GM18951 (cell line): ENCODE results near the gene RAB20.

Experiments used
- POLR2A ChIP-seq: IDR thresholded peaks from 4 replicates; pipeline ENCODE4 v1.6.1; 2011; ENCODE audit warnings: mild to moderate bottlenecking; ENCODE audit not compliant: insufficient read length, insufficient read depth; ENCODE audit errors: extremely low read depth
- in situ Hi-C: fragments of 300-500 bp; cut with MboI; formaldehyde crosslinking; loops from one replicate; pipeline ENCODE4 v1.12.0; 2022; ENCODE audit warnings: low sequenced_read_pairs, mixed read lengths, inconsistent platforms; ENCODE audit not compliant: unreplicated experiment

RAB20 gene

DNA sequence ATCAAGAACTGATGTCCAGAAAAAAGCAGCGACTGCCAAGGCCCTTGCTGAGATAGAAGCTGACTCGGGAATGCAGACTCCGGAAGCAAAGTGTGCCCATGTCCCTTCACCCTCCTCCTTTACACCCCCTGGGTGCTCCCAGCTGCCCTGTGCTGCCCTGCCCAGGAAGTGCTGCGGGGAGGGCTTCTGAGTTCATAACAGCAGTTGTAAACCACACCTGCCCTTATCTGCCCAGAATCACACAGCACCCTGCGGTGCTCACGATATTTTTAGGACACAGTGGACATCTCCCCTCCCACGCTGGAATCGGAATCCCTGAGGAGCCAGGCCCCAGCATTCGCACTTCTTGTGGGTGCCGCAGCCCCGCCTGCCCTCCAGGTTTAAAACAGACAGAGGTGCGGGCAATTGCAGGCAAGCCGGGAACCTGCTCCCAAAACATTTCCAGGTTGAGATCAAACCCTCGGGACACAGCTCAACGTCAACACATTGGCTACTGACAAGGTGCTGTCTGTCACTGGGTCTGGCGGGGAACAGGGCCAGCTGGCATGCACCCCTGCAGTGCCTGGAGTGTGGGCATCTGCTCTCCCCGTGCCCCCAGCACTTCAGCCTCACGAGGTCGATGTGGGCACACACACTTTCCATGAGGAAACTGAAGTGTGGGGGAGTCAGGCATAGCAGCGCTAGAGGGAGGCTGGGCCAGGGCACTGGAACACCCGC is 36.8 kb downstream of the RAB20 start:
- no peak for TF ChIP-seq POLR2A
- in situ Hi-C loops, result no loop called here

DNA sequence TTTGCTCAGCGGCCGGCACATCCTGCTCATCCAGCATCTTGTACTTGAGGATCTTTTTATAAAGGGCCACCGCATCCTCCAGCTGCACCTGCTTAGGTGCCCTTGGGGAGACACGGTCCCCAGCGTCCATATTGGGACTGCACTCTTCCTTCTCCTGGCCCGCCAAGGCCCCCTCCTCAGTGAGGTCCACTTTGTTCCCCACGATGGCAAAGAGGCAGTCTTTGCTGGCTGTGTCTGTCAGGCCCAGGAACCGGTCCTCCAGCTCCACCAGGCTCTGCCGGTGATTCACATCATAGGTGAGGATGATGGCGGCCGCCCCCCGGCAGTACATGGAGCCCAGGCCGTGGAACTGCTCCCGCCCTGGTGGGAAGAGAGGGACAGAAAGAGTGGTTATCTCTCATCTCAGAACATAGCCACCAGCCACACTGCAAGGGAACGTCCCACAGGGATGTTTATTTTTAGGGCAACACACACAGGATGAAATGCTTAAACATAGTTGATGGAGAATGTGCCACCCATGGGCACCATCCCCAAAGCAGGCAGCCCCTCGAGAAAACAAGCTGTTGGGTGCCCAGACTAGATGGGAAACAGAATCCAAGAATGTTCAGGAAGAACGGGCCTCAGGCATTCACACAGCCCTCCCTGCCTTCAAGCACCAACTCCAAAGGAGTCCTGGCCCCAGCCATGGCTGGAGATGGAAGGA is 37.5 kb downstream of the RAB20 start:
- no peak for TF ChIP-seq POLR2A
- in situ Hi-C loops, result no loop called here

DNA sequence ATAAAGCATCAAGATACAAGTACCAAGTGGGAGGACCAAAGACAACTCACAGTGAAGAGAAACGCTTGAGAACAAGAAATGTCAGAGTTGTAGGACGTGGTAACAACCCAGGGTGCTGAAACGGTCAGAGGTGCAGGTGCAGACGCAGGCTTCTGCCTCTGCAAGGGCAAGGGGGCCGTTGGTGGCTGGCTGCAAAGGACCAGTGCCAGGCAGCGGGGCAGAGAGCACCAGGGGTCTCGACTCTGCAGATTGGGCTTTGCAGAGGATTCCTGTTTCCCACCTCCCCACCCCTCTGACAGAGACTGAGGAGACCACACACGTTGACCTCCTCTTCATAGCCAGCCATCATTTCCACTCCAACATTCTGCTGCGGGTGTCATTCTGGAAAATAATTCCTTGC is 38.3 kb downstream of the RAB20 start:
- no peak for TF ChIP-seq POLR2A
- in situ Hi-C loops, result no loop called here

DNA sequence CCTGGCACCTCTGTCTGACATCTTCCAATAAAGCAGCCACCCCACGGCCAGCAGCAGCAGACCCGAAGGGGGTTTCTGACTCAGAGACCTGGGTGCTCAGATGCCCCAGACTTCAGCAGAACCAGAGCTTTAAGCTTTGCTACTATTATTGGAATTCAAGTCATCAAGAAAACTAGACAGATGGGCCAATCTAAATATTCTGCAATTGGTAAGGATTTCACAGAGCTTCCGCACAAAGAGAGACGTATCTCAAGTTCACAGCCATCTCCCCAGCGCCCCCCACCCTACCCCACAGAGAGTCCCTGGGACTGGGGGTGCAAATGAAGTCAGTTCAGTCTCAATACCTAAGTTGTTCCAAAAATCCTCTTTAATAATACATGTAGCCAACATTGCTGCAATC is 38.8 kb downstream of the RAB20 start:
- in situ Hi-C loops, result no loop called here
- TF ChIP-seq POLR2A, result no peak

DNA sequence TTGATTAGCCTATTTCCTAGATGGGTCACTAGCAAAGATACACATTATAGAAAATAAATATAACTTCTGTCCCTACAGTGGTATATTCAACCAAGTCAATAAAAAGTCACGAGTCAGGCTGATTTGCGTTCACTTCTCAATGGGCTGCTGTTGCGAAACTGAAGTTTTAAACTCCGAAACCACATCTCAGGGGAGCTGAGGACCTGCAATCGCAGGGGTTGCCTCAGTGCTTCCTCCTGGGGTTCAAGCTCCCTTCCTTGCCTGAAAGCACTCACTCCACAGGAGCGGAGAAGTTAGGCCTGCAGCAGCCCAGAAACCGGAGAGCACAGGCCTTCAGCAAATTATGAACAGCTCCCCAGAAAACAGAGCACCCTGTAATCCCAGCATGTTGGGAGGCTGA is 39.6 kb downstream of the RAB20 start:
- TF ChIP-seq POLR2A, result no peak
- in situ Hi-C loops, result no loop called here

DNA sequence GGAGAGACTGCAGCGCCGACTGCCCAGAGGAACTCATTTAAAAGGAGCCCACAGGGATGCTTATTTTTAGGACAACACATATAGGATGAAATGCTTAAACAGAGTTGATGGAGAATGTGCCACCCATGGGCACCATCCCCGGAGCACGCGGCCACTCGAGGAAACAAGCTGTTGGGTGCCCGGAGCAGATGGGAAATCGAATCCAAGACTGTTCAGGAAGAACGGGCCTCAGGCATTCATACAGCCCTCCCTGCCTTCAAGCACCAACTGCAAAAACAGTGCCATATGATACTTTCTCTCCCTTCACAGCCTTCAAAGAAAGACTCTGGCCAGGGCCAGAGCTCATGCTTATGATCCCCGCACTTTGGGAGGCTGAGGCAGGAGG is 40.2 kb downstream of the RAB20 start:
- in situ Hi-C loops, result no loop called here
- TF ChIP-seq POLR2A, result no peak

DNA sequence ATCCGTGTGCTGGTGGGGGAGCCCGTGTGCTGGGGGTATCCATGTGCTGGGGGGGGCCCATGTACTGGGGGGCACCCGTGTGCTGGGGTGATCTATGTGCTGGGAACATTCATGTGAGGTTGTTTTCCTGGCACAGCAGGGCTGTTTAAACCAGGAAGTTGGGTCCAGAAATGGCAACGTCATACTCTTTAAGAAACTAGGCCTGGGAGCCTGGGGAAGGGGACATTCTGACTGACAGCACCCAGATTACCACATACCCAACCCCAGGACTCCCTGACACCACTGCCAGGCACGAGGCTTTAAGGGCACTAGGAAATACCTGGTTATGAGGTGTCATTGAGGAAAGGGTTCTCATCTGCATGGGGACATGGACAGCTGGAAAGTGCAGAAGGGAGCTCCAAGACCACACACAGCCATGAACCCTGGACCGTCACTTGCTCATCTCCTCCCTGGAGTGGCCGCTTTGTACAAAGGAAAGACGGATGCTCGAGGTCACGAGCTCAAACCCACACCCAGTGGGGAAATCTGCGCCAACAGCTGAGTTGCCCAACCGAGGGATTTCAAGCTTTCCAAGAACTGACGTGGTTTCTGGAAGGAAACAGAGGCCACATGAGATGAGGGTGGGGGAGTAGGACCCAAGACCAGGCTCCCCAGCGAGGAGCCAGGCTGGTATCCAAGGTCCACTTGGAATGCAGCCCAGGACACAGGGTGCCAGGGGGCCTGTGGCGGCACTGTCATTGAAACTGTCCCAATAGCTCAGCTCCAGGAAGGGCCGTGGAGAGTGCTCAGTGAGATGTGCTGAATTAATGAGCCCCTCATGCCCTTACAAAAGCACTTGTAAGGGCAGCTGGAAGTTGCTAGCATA is 40.9 kb downstream of the RAB20 start:
- in situ Hi-C loops, result no loop called here
- no peak for TF ChIP-seq POLR2A

DNA sequence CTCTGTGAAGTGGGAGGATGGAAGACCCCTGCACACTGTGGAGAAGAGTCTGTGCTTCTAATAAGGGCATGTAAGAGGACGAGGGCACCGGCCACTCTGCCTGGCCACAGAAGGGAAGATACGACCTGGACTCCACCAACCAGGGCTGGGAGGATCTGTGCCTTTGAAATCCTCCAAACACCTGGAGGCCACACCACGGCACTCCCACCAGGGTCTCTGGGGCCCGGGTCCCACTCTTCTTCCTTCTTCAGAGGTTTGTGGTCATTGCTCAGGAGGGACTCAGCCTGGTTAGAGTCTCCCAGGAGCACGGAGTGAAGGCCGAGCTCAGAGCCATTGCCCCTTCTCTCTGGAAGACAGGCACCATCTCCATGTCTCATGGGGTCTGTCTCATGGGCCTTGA is 42.0 kb downstream of the RAB20 start:
- TF ChIP-seq POLR2A, result no peak
- in situ Hi-C loops, result no loop called here

DNA sequence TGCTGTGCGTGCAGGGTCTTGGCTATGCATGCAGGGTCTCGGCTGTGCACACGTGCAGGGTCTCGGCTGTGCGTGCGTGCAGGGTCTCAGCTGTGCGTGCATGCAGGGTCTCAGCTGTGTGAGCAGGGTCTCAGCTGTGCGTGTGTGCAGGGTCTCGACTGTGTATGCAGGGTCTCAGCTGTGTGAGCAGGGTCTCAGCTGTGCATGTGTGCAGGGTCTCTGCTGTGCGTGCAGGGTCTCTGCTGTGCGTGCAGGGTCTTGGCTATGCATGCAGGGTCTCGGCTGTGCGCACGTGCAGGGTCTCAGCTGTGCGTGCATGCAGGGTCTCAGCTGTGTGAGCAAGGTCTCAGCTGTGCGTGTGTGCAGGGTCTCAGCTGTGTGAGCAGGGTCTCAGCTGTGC is 42.5 kb downstream of the RAB20 start:
- in situ Hi-C loops, result no loop called here
- no peak for TF ChIP-seq POLR2A

DNA sequence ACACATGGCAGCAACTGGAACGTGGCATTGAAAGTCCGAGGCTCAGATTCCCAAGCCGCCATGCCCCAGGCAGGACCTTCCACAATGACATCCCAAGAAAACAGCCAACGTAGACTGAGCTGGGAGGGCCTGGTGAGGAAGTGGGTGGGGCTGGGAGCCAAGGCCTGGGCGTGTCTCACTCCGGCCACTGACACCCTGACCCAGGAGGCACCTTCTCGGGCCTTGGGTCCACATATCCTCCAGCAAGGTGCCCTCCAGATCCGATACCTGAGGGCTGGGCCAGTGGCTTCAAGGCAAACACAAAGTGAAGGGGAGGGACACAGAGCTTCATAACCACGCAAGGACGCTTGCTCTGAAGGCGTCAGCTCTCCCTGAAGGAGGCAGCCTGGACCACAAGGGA is 43.0 kb downstream of the RAB20 start:
- no peak for TF ChIP-seq POLR2A
- in situ Hi-C loops, result no loop called here

DNA sequence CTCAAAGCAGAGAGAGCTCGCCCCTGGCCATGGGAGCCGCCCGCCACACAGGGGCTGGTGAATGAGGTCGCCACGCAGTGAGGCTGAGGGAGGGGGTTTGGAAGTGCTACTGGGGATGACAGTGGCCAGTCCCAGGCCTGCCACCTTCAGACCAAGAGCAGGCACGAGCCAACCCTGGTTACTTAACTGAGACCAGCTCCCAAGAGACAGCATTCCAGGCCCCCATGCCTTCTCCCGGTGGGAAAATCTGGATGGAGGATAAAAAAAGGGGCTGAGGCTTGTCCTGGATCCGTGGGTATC is 43.3 kb downstream of the RAB20 start:
- in situ Hi-C loops, result no loop called here
- TF ChIP-seq POLR2A, result no peak

DNA sequence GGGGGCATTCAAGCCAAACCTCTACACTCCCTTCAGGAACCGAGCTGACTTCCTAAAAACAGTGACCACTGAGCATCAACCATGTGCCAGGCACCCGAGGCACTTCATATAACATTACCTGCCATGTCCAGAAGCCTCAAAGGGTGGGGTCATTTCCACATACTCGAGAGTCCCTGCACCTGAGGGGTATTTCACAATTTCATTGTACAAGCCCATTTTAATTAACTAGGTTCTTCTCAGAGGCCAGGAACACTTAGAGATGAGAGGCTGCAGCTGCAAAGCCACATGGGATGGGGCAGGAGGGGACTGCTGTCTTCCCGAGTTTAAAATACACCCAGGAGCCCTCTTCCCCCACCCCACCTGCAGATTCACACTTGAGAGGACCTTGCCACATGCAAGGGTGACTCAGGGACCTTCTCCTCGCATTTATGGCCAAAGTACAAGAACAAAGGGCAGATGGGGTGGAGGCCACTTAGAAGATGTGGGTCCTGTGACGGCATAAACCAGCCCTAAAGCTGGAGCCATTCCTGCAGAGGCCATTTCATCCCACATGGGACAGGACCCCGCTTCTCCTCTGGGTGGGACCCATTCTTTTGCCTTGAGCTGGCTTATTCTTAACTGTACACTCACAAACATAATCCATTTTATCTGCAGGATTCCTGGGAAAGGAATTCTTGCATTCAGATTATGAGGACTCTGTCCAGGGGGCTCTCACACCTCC is 43.9 kb downstream of the RAB20 start:
- TF ChIP-seq POLR2A, result no peak
- in situ Hi-C loops, result no loop called here

DNA sequence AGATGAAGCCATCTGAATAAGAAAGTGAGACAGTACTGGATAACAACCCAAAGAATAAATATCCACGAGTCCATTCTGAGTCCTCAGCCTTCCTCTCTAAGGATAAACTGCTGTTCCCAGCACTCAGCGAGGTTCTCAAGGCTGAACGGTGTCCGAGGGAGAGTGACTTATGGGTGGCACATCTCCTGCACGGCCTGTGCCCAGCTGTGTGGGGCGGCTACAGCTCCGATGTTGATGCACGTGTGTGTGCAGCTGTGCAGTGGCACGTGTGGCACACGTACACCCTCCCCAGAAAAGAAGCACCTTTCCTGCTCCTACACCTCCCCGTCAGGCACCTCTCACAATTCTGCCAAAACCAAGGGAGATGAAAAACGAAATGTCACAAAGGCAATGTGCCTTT is 45.0 kb downstream of the RAB20 start:
- no peak for TF ChIP-seq POLR2A
- in situ Hi-C loops, result no loop called here
